ENCODE results near the gene TXNDC8. TPM values are rescaled to one million over a fixed set of nuclear protein-coding genes. Genes with fewer than 3 reads are reported as not detected.
"Not testable (repeated sequence)": the region's sequence is repeated elsewhere in the genome, so short reads cannot be mapped to it uniquely, and the experiment has no call there.

Gene TXNDC8
- total RNA-seq: not detected in 2 replicates

GRCh38 chr9:110337727-110338126 is at the start of gene TXNDC8:
TXNDC8 (minus strand) TSS chr9:110337863.
- no peak within 1 kb of the TSS for H3K4me3 ChIP-seq (ENCODE audit: low read depth, low read length)
- no peak for TF ChIP-seq CTCF (IDR thresholded peaks at IDR 0.05; ENCODE audit: insufficient read depth, low read depth, low read length)
- DNase-seq (ENCODE audit: low read depth): peak; percentile 63

GRCh38 chr9:110383491-110383890 is 45.8 kb upstream of the TXNDC8 start:
- no peak for TF ChIP-seq CTCF (IDR thresholded peaks at IDR 0.05; ENCODE audit: insufficient read depth, low read depth, low read length)
- H3K4me3 ChIP-seq (ENCODE audit: low read depth, low read length): no peak overlapping the region
- DNase-seq (ENCODE audit: low read depth): no peak

- DNase-seq (ENCODE audit: low read depth): no peak
- H3K4me3 ChIP-seq (ENCODE audit: low read depth, low read length): no peak overlapping the region
- TF ChIP-seq CTCF (IDR thresholded peaks at IDR 0.05; ENCODE audit: insufficient read depth, low read depth, low read length): no peak
Measured at GRCh38 chr9:110382731-110383130, 45.1 kb upstream of the TXNDC8 start.

- TF ChIP-seq CTCF (IDR thresholded peaks at IDR 0.05; ENCODE audit: insufficient read depth, low read depth, low read length): no peak
- no peak for DNase-seq (ENCODE audit: low read depth)
- H3K4me3 ChIP-seq (ENCODE audit: low read depth, low read length): no peak overlapping the region
Measured at GRCh38 chr9:110371411-110372007, 33.8 kb upstream of the TXNDC8 start.

GRCh38 chr9:110370315-110370714 is 32.7 kb upstream of the TXNDC8 start:
- no peak overlapping the region for H3K4me3 ChIP-seq (ENCODE audit: low read depth, low read length)
- no peak for TF ChIP-seq CTCF (IDR thresholded peaks at IDR 0.05; ENCODE audit: insufficient read depth, low read depth, low read length)
- DNase-seq (ENCODE audit: low read depth): peak; percentile 38

GRCh38 chr9:110364451-110364850 is 26.8 kb upstream of the TXNDC8 start:
- H3K4me3 ChIP-seq (ENCODE audit: low read depth, low read length): no peak overlapping the region
- no peak for TF ChIP-seq CTCF (IDR thresholded peaks at IDR 0.05; ENCODE audit: insufficient read depth, low read depth, low read length)
- no peak for DNase-seq (ENCODE audit: low read depth)

GRCh38 chr9:110358992-110359391 is 21.3 kb upstream of the TXNDC8 start:
- not testable (repeated sequence) for H3K4me3 ChIP-seq (ENCODE audit: low read depth, low read length); DNase-seq (ENCODE audit: low read depth)

Data from fibroblast of villous mesenchyme (primary cell).